Measurements from ENCODE around the gene URI1.

DNA sequence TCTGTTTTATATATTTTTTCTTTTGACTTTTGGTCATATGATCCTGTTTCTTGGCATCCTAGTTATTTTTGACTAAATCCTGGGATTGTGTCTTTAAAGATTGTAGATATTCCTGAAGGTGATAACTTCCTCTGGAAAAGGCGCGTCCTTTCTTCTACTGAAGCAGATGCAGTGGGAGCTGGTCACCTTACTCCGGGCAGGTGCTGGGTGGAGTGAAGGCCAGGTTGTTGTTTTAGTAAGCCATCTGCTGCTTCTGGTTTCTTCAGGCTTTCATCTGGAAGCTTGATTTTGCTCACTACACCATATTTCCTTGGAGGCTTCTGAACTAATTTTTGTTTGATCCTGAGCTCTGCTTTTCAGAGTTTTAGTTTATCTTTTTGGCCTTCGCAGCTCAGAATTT, 21.5 kb downstream of the URI1 start:
- TF ChIP-seq, protein P1, sequence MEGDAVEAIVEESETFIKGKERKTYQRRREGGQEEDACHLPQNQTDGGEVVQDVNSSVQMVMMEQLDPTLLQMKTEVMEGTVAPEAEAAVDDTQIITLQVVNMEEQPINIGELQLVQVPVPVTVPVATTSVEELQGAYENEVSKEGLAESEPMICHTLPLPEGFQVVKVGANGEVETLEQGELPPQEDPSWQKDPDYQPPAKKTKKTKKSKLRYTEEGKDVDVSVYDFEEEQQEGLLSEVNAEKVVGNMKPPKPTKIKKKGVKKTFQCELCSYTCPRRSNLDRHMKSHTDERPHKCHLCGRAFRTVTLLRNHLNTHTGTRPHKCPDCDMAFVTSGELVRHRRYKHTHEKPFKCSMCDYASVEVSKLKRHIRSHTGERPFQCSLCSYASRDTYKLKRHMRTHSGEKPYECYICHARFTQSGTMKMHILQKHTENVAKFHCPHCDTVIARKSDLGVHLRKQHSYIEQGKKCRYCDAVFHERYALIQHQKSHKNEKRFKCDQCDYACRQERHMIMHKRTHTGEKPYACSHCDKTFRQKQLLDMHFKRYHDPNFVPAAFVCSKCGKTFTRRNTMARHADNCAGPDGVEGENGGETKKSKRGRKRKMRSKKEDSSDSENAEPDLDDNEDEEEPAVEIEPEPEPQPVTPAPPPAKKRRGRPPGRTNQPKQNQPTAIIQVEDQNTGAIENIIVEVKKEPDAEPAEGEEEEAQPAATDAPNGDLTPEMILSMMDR (IDR thresholded peaks at IDR 0.05; ENCODE audit: insufficient read depth, low read length): no peak
- TF ChIP-seq SPI1 (IDR thresholded peaks at IDR 0.05; ENCODE audit: borderline replicate concordance, low read depth) (no peak), POLR2AphosphoS5 (IDR thresholded peaks at IDR 0.05; ENCODE audit: low read depth) (no peak), GABPA (IDR thresholded peaks at IDR 0.05; ENCODE audit: low read depth) (no peak)
- TF ChIP-seq, protein P2, sequence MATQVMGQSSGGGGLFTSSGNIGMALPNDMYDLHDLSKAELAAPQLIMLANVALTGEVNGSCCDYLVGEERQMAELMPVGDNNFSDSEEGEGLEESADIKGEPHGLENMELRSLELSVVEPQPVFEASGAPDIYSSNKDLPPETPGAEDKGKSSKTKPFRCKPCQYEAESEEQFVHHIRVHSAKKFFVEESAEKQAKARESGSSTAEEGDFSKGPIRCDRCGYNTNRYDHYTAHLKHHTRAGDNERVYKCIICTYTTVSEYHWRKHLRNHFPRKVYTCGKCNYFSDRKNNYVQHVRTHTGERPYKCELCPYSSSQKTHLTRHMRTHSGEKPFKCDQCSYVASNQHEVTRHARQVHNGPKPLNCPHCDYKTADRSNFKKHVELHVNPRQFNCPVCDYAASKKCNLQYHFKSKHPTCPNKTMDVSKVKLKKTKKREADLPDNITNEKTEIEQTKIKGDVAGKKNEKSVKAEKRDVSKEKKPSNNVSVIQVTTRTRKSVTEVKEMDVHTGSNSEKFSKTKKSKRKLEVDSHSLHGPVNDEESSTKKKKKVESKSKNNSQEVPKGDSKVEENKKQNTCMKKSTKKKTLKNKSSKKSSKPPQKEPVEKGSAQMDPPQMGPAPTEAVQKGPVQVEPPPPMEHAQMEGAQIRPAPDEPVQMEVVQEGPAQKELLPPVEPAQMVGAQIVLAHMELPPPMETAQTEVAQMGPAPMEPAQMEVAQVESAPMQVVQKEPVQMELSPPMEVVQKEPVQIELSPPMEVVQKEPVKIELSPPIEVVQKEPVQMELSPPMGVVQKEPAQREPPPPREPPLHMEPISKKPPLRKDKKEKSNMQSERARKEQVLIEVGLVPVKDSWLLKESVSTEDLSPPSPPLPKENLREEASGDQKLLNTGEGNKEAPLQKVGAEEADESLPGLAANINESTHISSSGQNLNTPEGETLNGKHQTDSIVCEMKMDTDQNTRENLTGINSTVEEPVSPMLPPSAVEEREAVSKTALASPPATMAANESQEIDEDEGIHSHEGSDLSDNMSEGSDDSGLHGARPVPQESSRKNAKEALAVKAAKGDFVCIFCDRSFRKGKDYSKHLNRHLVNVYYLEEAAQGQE (IDR thresholded peaks at IDR 0.05; ENCODE audit: insufficient replicate concordance, low read depth): no peak
